ENCODE measurements around the gene LGMN. TPM values are rescaled to one million over a fixed set of nuclear protein-coding genes. Genes with fewer than 3 reads are reported as not detected.
"Not testable (repeated sequence)": the region's sequence is repeated elsewhere in the genome, so short reads cannot be mapped to it uniquely, and the experiment has no call there.

The LGMN gene
- total RNA-seq, 1 donor from 2014 or later = 100 TPM

- DNase-seq = no peak
- H3K4me1 ChIP-seq = peaks cover 6% of the 10 kb centered on the region
- no peaks in the 10 kb centered on the region for H3K9me3 ChIP-seq (replicated peaks)
- no peak for TF ChIP-seq CTCF (IDR thresholded peaks at IDR 0.05; ENCODE audit: borderline replicate concordance)
- H3K36me3 ChIP-seq = no peaks in the 10 kb centered on the region
- H3K4me3 ChIP-seq = no peak overlapping the region
- H3K27me3 ChIP-seq (ENCODE audit: low read depth) = no peaks in the 10 kb centered on the region
- intact Hi-C loops (cut with micrococcal nuclease) = no loop called here
- no peak overlapping the region for H3K27ac ChIP-seq (replicated peaks)
Observed at GRCh38 chr14:92756446-92756845, 8.0 kb upstream of the LGMN start.

- H3K9me3 ChIP-seq (replicated peaks) = no peaks in the 10 kb centered on the region
- H3K27ac ChIP-seq (replicated peaks) = no peak overlapping the region
- no peaks in the 10 kb centered on the region for H3K36me3 ChIP-seq
- peaks cover 12% of the 10 kb centered on the region for H3K4me1 ChIP-seq
- intact Hi-C loops (cut with micrococcal nuclease) = no loop called here
- H3K27me3 ChIP-seq (ENCODE audit: low read depth) = no peaks in the 10 kb centered on the region
- DNase-seq = no peak
- no peak overlapping the region for H3K4me3 ChIP-seq
- TF ChIP-seq CTCF (IDR thresholded peaks at IDR 0.05; ENCODE audit: borderline replicate concordance) = no peak
Observed at GRCh38 chr14:92755495-92755894, 7.1 kb upstream of the LGMN start.

GRCh38 chr14:92754966-92755365, 6.5 kb upstream of the LGMN start:
- no peak for TF ChIP-seq CTCF (IDR thresholded peaks at IDR 0.05; ENCODE audit: borderline replicate concordance)
- intact Hi-C loops (cut with micrococcal nuclease) = no loop called here
- H3K9me3 ChIP-seq (replicated peaks) = no peaks in the 10 kb centered on the region
- no peak for DNase-seq
- no peaks in the 10 kb centered on the region for H3K36me3 ChIP-seq
- H3K27me3 ChIP-seq (ENCODE audit: low read depth) = no peaks in the 10 kb centered on the region
- H3K4me1 ChIP-seq = peaks cover 14% of the 10 kb centered on the region
- no peak overlapping the region for H3K4me3 ChIP-seq
- H3K27ac ChIP-seq (replicated peaks) = no peak overlapping the region

- no peak overlapping the region for H3K4me3 ChIP-seq
- intact Hi-C loops (cut with micrococcal nuclease) = no loop called here
- H3K4me1 ChIP-seq = peaks cover 22% of the 10 kb centered on the region
- no peaks in the 10 kb centered on the region for H3K27me3 ChIP-seq (ENCODE audit: low read depth)
- no peak for TF ChIP-seq CTCF (IDR thresholded peaks at IDR 0.05; ENCODE audit: borderline replicate concordance)
- DNase-seq = no peak
- H3K27ac ChIP-seq (replicated peaks) = peak overlapping the region; percentile 8
- no peaks in the 10 kb centered on the region for H3K9me3 ChIP-seq (replicated peaks)
- no peaks in the 10 kb centered on the region for H3K36me3 ChIP-seq
Observed at GRCh38 chr14:92753250-92753649, 4.8 kb upstream of the LGMN start.

GRCh38 chr14:92751819-92752218, 3.4 kb upstream of the LGMN start:
- H3K9me3 ChIP-seq (replicated peaks) = no peaks in the 10 kb centered on the region
- no peaks in the 10 kb centered on the region for H3K27me3 ChIP-seq (ENCODE audit: low read depth)
- H3K36me3 ChIP-seq = no peaks in the 10 kb centered on the region
- no peak for DNase-seq
- H3K27ac ChIP-seq (replicated peaks) = peak overlapping the region; percentile 85
- TF ChIP-seq CTCF (IDR thresholded peaks at IDR 0.05; ENCODE audit: borderline replicate concordance) = no peak
- H3K4me1 ChIP-seq = peaks cover 36% of the 10 kb centered on the region
- intact Hi-C loops (cut with micrococcal nuclease) = no loop called here
- H3K4me3 ChIP-seq = no peak overlapping the region

- Histone ChIP-seq H3K27ac (replicated peaks) (peak overlapping the region; percentile 85), H3K4me3 (no peak overlapping the region), H3K4me1 (peaks cover 44% of the 10 kb centered on the region), H3K27me3 (ENCODE audit: low read depth) (no peaks in the 10 kb centered on the region), H3K9me3 (replicated peaks) (no peaks in the 10 kb centered on the region), H3K36me3 (no peaks in the 10 kb centered on the region)
- TF ChIP-seq CTCF (IDR thresholded peaks at IDR 0.05; ENCODE audit: borderline replicate concordance) = no peak
- intact Hi-C loops (cut with micrococcal nuclease) = no loop called here
- peak; percentile 40 for DNase-seq
Observed at GRCh38 chr14:92750994-92751400, 2.6 kb upstream of the LGMN start.

- H3K4me1 ChIP-seq = peaks cover 51% of the 10 kb centered on the region
- H3K27ac ChIP-seq (replicated peaks) = peak overlapping the region; percentile 85
- not testable (repeated sequence) for H3K4me3 ChIP-seq
Observed at GRCh38 chr14:92750222-92750728, 1.8 kb upstream of the LGMN start.

More at GRCh38 chr14:92750222-92750728, 1.8 kb upstream of the LGMN start:
- intact Hi-C loops (cut with micrococcal nuclease); H3K9me3 ChIP-seq (replicated peaks); H3K27me3 ChIP-seq (ENCODE audit: low read depth); H3K36me3 ChIP-seq; DNase-seq: not testable (repeated sequence)

Data from left ventricle myocardium inferior (tissue), 1 donor.